K562 (cell line): ENCODE measurements around the gene HAL. TPM values are rescaled to one million over a fixed set of nuclear protein-coding genes. Genes with fewer than 3 reads are reported as not detected.

Experiments used
- CBFA2T2 ChIP-seq: fragments of 450-650 bp; conservative IDR thresholded peaks from 2 replicates; pipeline ENCODE4 v1.6.1; 2017; ENCODE audit warnings: mild to moderate bottlenecking
- CHD4 ChIP-seq: fragments of 200-600 bp; sonication (generic); IDR thresholded peaks from 3 replicates; pipeline ENCODE4 v1.6.1; 2012; ENCODE audit warnings: low read depth, mild to moderate bottlenecking, mixed read lengths, low read length, inconsistent platforms; ENCODE audit not compliant: insufficient read depth, insufficient replicate concordance, poor library complexity, severe bottlenecking
- ELF4 ChIP-seq: fragments of 450-650 bp; formaldehyde crosslinking; IDR thresholded peaks from 2 replicates; pipeline ENCODE4 v1.4.0; 2022; ENCODE audit warnings: missing genetic modification characterization
- FOSL1 ChIP-seq: fragments of 200-800 bp; sonication (Bioruptor generic); conservative IDR thresholded peaks from 2 replicates; pipeline ENCODE4 v1.6.1; 2016; ENCODE audit warnings: missing genetic modification characterization, missing compliant biosample characterization
- MCM2 ChIP-seq: fragments of 450-650 bp; IDR thresholded peaks from 2 replicates; pipeline ENCODE4 v1.6.1; 2017; ENCODE audit warnings: low read depth, mild to moderate bottlenecking
- SMARCA4 ChIP-seq: fragments of 450-650 bp; IDR thresholded peaks from 2 replicates; pipeline ENCODE4 v1.6.1; 2016
- SMARCE1 ChIP-seq: fragments of 450-650 bp; IDR thresholded peaks from 2 replicates; pipeline ENCODE4 v1.7.1; 2016; ENCODE audit warnings: mild to moderate bottlenecking
- ZNF324 ChIP-seq: fragments of 250-450 bp; sonication (Bioruptor Pico); IDR thresholded peaks from 2 replicates; pipeline ENCODE4 v1.4.0; 2020; ENCODE audit warnings: mild to moderate bottlenecking
- ZNF354B ChIP-seq: fragments of 250-450 bp; sonication (Bioruptor Pico); IDR thresholded peaks from 2 replicates; pipeline ENCODE4 v1.4.0; 2020
- ZNF41 ChIP-seq: fragments of 250-450 bp; sonication (Bioruptor Pico); conservative IDR thresholded peaks from 2 replicates; pipeline ENCODE4 v1.4.0; 2020; ENCODE audit warnings: mild to moderate bottlenecking
- ZNF586 ChIP-seq: fragments of 450-650 bp; formaldehyde crosslinking; conservative IDR thresholded peaks from 2 replicates; pipeline ENCODE4 v1.4.0; 2020; ENCODE audit warnings: mild to moderate bottlenecking, moderate library complexity
- polyA plus RNA-seq, 8 experiments: library from polyadenylated mRNA; depleted of rRNA in 4 of 8; stranded (reverse) in 5 of 8; unstranded in 3 of 8; fragments of >200 nt; fragmentation: Nextera tagmentation in 2 of 8; fragmentation: Illumina TruSeq in 1 of 8; extraction: Ambion mirVana in 2 of 8; extraction: Trizol in 1 of 8; gene quantifications; 2 replicates each; pipeline versions ENCODE4 v1.2.1 to v1.2.3, GENCODE V29; 2011 to 2014; ENCODE audit warnings: inconsistent platforms in 1 of 8, missing spikeins in 1 of 8
- total RNA-seq, 7 experiments: library from RNA; depleted of rRNA in 6 of 7; stranded (reverse); fragments of >200 nt in 6 of 7; fragmentation: Illumina TruSeq in 2 of 7; extraction: Trizol in 2 of 7; gene quantifications; 2 replicates each; pipeline versions ENCODE4 v1.2.1 to v1.2.3, GENCODE V29; 2011 to 2021; ENCODE audit warnings: low replicate concordance in 1 of 7
- TF ChIP-seq, protein P1 (sequence below): fragments of 250-450 bp; sonication (Bioruptor Pico); IDR thresholded peaks from 2 replicates; pipeline ENCODE4 v1.5.0; 2022; ENCODE audit warnings: mild to moderate bottlenecking
- TF ChIP-seq, protein P2 (sequence below): fragments of 450-650 bp; IDR thresholded peaks from 2 replicates; pipeline ENCODE4 v1.6.1; 2016
- TF ChIP-seq, protein P3 (sequence below): conservative IDR thresholded peaks from 2 replicates; pipeline ENCODE4 v1.6.1; 2011; ENCODE audit warnings: low read depth, mild to moderate bottlenecking, low read length; ENCODE audit not compliant: control insufficient read depth
- TF ChIP-seq, protein P4 (sequence below): fragments of 450-650 bp; formaldehyde crosslinking; IDR thresholded peaks from 2 replicates; pipeline ENCODE4 v1.4.0; 2022; ENCODE audit warnings: missing genetic modification characterization
- TF ChIP-seq, protein P5 (sequence below): fragments of 450-650 bp; IDR thresholded peaks from 2 replicates; pipeline ENCODE4 v1.6.1; 2018; ENCODE audit not compliant: partially characterized antibody
- TF ChIP-seq, protein P6 (sequence below): fragments of 450-650 bp; IDR thresholded peaks from 2 replicates; pipeline ENCODE4 v1.6.1; 2016; ENCODE audit warnings: low read depth, mild to moderate bottlenecking, moderate library complexity

HAL gene
- total and polyA plus RNA-seq, 9 of the 15 experiments (the other 6 are each of a cell fraction or from before 2014, with no cell fraction given): 0.03 to 0.36 (median 0.20) TPM; not detected in 4

DNA sequence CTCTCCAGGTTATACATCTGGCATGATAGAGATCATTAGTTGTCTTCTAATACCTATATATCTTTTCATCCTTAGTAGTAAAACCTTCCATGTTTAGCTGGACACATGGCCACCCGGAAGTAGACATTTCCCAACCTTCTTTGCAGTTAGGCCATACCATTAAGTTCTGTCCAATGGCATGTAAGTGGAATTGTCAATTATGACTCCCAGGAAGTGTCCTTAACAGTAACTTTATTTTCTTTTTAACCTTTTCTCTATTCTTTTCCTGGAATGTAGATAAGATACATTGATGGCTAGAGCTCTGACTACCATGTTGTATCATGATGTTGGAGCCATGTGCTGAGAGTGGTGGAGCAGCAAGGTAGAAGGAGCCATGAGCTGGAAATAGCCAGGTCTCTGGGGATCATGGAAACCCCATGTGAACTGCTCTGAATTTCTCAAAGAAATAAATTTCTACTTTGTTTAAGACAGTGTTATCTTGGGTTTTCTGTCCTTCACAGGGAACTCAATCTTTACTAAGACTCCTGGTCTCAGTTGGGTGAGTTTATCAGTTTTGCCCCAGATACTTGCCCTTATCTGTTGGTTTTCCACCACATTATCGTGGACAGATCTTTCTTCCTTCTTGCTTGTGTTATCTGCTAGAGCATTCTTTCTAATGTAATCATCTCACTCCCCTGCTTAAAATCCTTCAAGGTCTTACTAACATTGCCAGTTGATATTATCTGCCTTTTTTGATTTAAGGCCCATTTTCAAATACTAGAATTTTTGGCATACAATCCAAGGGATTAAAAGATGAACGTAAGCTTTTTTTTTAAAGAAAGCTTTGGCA is 44.4 kb upstream of the HAL start (continued):
- TF ChIP-seq, protein P1, sequence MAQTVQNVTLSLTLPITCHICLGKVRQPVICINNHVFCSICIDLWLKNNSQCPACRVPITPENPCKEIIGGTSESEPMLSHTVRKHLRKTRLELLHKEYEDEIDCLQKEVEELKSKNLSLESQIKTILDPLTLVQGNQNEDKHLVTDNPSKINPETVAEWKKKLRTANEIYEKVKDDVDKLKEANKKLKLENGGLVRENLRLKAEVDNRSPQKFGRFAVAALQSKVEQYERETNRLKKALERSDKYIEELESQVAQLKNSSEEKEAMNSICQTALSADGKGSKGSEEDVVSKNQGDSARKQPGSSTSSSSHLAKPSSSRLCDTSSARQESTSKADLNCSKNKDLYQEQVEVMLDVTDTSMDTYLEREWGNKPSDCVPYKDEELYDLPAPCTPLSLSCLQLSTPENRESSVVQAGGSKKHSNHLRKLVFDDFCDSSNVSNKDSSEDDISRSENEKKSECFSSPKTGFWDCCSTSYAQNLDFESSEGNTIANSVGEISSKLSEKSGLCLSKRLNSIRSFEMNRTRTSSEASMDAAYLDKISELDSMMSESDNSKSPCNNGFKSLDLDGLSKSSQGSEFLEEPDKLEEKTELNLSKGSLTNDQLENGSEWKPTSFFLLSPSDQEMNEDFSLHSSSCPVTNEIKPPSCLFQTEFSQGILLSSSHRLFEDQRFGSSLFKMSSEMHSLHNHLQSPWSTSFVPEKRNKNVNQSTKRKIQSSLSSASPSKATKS (CRISPR knock-in tag): no peak
- TF ChIP-seq, protein P2, sequence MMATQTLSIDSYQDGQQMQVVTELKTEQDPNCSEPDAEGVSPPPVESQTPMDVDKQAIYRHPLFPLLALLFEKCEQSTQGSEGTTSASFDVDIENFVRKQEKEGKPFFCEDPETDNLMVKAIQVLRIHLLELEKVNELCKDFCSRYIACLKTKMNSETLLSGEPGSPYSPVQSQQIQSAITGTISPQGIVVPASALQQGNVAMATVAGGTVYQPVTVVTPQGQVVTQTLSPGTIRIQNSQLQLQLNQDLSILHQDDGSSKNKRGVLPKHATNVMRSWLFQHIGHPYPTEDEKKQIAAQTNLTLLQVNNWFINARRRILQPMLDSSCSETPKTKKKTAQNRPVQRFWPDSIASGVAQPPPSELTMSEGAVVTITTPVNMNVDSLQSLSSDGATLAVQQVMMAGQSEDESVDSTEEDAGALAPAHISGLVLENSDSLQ: 0 out of 2 replicates have a peak, but pooled peaks have one; percentile 14
- TF ChIP-seq, protein P3, sequence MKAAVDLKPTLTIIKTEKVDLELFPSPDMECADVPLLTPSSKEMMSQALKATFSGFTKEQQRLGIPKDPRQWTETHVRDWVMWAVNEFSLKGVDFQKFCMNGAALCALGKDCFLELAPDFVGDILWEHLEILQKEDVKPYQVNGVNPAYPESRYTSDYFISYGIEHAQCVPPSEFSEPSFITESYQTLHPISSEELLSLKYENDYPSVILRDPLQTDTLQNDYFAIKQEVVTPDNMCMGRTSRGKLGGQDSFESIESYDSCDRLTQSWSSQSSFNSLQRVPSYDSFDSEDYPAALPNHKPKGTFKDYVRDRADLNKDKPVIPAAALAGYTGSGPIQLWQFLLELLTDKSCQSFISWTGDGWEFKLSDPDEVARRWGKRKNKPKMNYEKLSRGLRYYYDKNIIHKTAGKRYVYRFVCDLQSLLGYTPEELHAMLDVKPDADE: no peak
- TF ChIP-seq, protein P4, sequence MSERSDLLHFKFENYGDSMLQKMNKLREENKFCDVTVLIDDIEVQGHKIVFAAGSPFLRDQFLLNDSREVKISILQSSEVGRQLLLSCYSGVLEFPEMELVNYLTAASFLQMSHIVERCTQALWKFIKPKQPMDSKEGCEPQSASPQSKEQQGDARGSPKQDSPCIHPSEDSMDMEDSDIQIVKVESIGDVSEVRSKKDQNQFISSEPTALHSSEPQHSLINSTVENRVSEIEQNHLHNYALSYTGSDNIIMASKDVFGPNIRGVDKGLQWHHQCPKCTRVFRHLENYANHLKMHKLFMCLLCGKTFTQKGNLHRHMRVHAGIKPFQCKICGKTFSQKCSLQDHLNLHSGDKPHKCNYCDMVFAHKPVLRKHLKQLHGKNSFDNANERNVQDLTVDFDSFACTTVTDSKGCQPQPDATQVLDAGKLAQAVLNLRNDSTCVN (CRISPR knock-in tag): no peak
- TF ChIP-seq SMARCA4 (peak; percentile 81), ZNF41 (0 out of 2 replicates have a peak, but pooled peaks have one; percentile 58), ZNF354B (CRISPR knock-in tag) (peak; percentile 20; the same call in 1 of the 2 replicates), ELF4 (CRISPR knock-in tag) (0 out of 2 replicates have a peak, but pooled peaks have one; percentile 27), ZNF586 (no peak), CHD4 (no peak), MCM2 (no peak), CBFA2T2 (peak; percentile 59), ZNF324 (no peak), SMARCE1 (peak; percentile 92; the same call in 1 of the 2 replicates), FOSL1 (tag) (peak; percentile 69)
- TF ChIP-seq, protein P5, sequence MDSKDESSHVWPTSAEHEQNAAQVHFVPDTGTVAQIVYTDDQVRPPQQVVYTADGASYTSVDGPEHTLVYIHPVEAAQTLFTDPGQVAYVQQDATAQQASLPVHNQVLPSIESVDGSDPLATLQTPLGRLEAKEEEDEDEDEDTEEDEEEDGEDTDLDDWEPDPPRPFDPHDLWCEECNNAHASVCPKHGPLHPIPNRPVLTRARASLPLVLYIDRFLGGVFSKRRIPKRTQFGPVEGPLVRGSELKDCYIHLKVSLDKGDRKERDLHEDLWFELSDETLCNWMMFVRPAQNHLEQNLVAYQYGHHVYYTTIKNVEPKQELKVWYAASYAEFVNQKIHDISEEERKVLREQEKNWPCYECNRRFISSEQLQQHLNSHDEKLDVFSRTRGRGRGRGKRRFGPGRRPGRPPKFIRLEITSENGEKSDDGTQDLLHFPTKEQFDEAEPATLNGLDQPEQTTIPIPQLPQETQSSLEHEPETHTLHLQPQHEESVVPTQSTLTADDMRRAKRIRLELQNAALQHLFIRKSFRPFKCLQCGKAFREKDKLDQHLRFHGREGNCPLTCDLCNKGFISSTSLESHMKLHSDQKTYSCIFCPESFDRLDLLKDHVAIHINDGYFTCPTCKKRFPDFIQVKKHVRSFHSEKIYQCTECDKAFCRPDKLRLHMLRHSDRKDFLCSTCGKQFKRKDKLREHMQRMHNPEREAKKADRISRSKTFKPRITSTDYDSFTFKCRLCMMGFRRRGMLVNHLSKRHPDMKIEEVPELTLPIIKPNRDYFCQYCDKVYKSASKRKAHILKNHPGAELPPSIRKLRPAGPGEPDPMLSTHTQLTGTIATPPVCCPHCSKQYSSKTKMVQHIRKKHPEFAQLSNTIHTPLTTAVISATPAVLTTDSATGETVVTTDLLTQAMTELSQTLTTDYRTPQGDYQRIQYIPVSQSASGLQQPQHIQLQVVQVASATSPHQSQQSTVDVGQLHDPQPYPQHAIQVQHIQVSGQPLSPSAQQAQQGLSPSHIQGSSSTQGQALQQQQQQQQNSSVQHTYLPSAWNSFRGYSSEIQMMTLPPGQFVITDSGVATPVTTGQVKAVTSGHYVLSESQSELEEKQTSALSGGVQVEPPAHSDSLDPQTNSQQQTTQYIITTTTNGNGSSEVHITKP: peak; percentile 65
- TF ChIP-seq, protein P6, sequence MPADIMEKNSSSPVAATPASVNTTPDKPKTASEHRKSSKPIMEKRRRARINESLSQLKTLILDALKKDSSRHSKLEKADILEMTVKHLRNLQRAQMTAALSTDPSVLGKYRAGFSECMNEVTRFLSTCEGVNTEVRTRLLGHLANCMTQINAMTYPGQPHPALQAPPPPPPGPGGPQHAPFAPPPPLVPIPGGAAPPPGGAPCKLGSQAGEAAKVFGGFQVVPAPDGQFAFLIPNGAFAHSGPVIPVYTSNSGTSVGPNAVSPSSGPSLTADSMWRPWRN: peak; percentile 55; the same call in 1 of the 2 replicates
